Stimulated activated CD8-positive, alpha-beta memory T cell treated with anti-CD3 and anti-CD28 coated beads, Interleukin-7, amount 100 ng/mL, for 48 hours (primary cell): ENCODE data around the gene VPS37C.

Experiments
- DNase-seq, 2 donors: peaks; one replicate each; pipeline ENCODE4 v3.0.0-alpha.2; 2020; ENCODE audit warnings: low read depth in 1 of 2; ENCODE audit errors: extremely low read depth in 1 of 2

Gene VPS37C

DNA sequence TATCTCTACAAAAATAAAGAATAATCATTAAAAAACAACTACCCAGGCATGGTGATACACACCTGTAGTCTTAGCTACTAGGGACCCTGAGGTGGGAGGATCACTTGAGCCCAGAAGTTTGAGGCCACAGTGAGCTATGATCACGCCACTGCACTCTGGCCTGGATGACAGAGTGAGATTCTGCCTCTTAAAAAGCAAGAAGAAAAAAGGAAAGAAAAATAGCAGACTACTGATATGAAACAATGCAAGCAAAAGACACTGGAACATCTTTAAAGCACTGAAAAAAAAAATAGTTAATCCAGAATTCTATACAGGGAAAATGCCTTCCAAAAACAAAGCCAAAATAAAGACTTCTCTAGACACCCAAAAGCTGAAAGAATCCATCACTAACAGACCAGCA, 5.9 kb downstream of the VPS37C start:
- no peak for DNase-seq

DNA sequence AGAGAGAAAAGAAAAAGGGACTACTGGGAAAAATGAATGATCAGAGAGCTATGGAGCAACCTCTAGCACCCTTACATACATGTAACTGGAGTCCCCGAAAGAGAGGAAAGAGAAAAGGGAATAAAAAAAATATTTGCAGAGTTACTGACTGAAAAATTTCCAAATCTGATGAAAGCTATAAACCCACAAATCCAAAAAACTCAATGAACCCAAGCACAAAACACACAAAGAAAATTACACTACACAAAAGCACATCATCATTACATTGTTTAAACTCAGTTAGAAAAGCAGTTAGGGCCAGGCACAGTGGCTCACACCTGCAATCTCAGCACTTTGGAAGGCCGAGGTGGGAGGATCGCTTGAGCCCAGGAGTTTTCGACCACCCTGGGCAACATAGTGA, 6.7 kb downstream of the VPS37C start:
- no peak for DNase-seq

DNA sequence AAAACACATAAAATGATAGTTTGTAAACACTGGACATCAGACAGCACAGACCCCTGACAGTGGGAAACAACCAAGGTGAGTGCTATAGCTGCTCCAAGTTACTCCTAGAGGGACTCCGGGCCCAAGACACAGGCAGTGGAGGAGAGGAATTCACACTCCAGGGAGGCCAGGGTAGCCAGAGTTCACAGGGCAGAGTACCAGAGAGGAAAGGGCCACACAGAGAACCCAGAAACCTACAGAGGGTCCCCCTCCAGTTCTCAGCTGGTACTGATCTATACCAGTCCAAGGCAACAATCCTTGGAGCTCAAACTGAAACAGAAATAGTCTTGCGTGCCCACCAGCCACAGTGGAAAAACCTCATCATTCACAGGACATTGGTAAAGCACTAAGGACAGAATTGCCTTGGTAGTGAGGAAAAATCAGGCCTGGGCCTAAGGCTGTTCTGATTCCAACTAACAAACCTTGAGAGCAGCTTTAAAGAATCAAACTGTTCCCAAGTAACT, 7.6 kb downstream of the VPS37C start:
- no peak for DNase-seq

DNA sequence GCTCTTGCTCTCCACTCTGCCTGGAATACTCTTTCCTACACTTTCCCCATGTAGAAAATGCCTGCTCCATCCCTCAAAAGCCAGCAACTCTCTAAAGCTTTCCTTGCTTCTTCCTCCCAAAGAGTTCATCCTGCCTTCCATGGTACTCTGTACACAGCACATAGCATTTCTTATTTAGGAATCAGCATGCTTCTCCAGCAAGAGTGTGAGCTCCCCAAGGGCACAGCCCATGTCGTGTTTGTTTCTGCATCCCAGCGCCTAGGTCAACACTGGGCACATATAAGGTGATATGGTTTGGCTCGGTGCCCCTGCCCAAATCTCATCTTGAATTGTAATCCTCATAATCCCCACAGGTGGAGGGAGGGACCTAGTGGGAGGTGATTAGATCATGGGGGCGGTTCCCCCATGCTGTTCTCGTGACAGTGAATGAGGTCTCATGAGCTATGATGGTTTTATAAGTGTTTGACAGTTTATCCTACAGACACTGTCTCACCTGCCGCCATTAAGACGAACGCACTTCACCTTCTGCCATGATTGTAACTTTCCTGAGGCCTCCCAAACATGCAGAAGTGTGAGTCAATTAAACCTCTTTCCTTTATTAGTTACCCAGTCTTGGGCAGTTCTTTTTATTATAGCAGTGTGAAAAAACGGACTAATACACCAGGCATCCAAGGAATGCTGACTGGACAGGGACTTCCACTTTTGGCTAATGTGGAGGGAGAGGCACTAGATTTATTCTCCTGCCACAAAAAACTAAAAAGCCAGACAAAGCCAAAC, 8.2 kb downstream of the VPS37C start:
- DNase-seq: no peak

DNA sequence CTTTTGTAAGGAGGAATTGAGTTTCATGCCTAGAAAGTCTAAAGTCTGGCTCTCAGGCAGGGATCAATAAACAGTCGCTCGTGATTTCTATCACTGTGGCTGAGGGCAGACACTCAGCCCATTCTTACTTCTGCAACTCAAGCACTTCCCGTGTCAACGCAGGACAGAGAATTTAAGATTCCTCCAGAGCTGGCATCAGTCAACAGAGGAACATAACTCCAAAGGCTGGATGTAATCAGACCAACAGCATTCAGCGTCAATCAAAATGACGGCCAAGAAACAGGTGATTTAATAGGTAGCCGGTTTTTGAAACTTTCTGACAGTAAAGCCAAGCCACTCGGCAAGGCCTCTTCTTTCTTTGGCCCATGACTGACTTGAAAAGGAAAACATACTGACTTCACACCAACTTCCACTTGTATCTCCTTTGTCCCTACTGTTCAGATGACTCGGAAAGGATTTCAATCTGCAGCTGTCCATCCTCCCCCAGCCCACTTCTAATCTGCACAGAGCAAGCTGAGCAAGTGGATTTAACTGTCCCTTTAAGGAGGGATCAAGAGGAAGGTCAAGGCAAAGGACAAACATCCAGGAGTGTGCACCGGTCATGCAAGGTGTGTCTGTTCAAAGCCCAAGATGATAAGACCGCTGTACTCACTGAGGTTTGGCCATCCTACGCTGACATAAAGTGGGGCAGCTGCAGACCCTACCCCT, 9.5 kb downstream of the VPS37C start:
- DNase-seq: no peak

DNA sequence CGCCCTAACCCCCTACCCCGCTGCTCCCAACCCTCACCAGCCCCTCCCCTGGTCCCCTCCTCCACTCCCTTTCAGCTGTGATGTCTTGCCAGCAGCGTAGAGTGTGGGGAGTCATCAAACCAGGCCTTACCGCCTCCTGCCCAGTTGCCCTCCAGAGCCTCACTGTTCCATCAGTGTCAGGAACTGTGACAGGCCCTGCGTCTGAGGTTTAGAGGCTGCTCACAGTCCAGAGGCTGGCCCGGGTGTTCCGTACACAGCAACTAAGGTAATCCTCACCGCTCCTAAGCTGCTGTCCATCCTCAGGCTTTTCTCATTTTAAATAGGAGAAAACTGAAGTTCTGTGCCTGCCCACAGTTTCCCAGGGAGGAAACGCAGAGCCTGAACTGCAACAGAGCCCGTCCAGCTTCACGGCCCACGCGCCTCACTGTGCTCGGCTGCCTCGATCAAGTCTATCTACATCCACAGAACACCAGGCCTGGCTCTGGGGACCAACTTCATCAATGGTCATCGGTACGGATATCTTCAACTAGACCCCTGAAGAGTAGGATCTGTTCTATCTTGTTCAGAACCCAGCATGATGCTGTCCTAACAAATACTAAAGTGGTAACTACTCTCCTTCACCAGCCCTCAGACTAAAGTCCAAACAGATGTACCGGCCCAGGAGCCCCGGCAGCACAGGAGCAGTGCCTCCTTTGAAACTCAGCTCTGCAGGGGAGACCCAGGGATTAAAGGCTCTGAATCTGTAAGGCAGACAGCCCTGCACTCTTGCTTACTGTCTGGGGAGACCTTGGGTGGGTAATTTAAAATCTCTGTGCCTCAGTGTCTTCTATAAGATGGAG, 10.3 kb downstream of the VPS37C start:
- DNase-seq: no peak

DNA sequence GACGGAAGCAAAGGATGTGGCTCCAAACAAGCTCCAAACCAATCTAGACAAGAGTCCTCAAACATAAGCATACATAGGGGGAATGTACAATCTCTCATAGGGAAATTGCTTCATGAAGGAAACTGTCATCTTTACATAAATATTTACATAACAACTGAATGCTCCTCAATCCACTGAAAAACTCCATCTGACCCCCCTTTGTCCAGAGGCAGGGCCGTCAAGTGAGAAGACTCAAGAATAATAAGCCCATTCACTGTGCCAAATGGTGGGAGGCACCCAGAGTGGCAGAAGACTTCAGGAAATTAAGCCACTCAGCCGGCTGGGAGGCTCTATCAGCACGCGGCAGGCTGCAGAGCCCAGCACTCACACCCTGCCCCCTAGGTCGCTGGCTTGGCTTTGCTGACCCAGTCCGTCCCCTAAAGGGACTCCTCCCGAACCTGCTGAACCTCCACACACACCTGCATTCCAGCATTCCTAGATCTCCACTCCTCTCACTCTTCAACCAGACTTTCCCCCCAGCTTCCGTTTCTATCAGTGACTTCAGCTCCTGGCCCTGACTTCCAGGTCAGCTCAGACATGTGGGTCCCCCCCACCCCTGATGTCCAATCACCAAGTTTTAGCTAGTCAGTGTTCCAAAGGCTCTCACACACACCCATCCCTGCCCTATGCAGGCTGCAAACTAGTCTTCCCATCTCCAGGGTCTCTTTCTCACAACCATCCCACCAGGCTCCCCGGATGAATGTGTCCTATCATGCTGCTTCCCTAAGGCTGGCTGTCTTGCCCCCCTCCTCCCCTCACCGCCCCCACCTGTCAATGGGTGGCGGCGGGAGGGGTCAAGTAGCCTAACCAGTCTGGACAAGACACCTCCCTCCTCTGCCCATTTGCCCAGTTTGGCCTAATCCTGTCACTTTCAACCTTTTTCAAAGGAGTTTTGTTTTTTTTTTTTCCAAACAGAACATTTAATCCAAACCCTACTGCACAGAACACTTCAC, 11.3 kb downstream of the VPS37C start:
- DNase-seq: no peak

DNA sequence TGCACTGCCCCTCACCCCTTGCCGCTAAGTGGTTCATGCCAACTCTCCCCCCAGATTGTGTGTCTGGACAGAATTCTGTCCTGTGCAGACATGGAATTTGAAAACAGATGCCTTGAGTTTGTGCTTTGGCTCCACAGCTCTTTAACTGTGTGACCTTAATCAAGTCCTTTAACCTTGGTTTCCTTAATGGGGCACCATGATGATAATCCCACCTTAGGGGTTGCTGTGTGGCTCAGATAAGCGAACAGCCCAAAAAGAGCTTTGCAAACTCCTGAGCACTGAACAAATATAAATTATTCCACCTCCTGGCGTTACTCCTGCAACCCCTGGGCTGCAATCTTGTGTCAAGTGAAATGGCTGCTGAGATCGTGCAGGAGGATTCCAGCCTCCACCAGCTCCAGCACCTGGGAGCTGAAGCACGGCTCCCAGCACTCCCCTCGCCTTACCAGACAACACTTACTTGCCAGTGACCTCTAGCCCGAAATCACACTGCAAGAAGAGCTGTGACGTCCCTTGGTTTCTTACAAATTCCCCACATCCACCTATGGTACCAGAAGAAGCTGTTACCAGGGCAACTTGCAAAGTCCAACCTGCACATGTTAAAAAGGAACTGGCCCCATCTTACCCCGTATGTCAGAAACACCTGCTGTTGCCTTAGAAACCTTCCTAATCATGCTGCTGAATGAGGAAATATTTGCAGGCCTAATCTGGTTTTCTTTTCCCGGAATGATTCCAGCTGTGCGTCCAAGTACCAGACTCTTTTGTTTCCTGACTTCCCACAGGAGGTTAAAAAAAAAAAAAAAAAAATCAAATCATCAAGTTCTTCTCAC, 13.2 kb downstream of the VPS37C start:
- DNase-seq: no peak

DNA sequence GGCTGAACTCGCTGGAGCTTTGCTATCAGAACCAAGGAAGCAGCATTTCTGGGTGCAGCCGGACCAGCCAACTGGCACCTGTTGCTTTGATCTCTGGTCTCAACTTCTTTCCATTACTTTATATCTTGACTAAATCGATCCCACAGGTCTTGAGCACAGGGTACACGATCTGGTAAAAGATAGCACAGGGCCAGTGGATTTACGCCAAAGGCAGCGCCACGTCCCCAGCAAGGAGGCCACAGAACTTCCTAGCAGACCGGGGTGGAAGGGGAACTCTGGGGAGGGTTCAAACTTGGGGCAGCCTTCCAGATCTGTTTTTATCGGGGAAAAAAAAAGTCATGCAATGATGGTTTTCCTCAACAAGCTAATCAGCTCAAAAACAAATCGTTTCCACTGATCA, 14.0 kb downstream of the VPS37C start:
- no peak for DNase-seq

DNA sequence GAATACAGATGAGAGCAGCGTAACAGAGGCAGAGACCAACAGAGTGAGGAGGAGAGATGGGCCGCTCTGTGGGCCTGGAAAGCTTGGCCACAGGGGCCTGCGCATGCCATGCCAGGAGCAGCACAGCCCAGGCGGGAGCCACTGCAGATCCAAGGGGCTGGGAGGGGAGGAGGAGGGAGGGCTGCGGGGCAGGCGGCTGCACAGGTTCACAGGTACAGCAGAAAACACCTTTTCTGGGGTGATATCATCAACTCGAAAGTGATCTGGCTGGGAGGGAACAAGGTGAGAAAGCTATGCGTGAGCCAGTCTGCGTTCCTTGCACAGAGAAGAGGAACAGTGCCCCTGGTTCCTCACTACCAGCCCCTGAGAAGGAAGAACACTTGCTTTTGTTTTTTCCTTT, 14.8 kb downstream of the VPS37C start:
- no peak for DNase-seq

DNA sequence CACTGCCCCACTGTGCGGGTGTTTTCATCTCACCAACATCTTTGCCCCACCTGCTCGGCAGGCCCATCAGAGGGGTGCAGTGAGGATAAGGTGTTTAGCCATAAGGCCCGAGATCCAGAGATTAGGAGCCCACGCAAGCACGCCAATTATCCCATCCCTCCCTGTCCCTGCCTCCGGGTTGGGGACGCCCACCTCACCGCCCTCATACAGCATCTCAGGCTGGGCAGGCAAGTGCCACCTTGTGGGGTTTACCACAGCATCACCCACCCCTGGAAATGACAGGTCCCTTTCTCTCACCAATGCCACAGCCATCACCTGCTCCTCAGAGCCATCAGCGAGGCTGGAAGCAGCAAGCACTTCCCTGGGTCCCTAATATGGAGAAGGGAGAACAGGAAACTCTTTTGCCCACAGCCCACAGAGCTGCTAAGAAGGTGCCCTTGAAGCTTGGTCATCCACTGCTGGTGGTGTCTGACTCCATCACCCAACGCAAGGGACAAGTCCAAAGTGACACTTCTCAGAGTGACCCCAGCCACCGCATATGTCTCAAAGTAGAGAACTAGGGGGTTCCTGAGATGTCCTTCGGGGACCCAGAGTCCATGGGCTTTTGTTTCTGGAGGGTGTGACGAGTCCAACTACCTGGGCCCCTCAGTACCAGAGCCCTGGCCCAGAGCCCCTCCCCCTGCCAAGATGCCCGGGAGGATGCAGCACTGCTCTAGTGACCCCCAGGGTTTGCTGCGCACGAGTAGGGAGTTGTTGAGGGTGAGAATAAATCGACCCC, 15.8 kb downstream of the VPS37C start:
- DNase-seq: no peak

DNA sequence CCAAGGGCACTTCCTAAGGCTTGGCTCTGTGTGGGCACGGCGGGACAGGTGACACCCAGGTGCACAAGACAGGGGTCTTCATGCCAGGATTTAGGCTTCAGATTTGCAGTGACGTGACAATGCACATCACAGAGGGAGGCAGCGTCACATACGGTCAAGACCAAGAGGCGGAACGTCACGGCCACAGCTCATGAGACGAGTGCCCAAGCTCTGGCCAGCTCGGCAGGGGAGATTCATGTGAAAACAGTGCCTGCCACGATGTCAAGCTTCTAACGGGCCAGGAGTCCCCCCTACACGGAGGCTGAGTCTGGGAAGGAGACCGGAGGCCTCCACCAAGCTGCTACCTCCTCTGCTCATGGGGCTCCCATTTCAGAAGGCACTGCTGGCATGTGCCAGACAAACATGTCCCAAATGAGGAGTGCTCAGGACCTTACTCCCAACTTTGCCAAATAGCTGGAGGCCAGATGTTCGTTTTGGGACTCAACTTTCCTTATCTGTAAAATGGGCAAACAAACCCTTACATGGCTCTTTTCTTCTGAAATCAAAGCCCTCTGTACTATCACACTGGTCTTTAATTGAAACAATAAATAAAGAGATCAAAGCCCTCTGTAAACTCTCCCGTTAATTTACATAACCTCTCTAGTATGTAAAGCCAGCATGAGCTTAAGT, 16.6 kb downstream of the VPS37C start:
- DNase-seq: no peak

DNA sequence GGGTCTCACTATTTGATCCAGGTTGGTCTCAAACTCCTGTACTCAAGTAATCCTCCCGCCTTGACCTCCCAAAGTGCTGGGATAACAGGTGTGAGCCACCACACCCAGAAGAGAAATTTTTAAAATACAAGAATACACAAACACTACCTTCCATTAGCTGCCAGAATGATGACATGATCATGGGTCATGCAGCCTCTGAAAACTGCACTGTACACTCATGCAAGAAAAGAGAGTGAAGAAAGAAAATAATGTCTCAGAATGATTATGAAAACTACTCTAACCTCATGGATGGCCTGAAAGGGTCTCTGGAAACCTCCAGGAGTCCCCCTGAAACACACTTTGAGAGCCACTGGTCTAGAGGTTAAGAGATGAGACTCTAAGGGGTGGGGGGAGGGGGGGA, 18.8 kb downstream of the VPS37C start:
- DNase-seq: no peak

DNA sequence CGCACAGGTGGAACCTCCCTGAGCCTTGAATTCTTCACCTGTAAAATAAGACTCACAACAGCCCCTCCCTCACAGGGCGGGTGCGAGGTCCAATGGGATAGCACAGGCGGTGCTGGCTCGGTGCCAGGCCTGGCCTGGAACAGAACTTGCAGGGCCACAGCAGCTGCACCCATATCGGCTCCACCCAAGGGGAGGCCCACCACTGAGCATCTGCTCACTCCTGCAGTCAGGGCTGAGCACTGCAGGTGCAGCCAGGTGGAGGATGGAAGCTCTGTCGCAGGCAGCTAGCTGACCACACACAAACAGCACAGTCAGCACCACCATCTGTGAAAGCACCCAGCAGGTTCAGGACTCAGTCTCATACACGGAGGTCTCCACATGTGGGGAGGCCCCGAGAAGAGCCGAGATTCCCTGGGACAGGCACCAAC, 19.6 kb downstream of the VPS37C start:
- no peak for DNase-seq

DNA sequence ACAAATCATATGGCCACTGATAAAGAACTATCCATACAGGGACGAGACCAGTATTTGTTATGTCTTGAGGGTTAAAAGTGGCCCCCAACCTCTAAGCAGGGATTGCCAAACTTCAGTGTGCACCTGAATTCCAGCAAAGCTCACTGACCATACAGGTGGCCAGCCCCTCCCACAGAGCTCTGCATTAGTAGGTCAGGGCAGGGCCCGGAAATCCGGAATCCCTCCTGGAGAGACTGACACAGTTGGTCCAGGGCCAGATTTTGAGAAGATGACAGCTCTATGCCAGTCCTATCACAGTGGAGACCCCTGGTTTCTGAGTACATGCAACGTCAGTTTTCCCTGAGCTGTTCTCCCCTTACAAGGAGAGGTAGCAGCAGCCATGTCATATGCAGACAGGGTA, 20.8 kb downstream of the VPS37C start:
- no peak for DNase-seq

DNA sequence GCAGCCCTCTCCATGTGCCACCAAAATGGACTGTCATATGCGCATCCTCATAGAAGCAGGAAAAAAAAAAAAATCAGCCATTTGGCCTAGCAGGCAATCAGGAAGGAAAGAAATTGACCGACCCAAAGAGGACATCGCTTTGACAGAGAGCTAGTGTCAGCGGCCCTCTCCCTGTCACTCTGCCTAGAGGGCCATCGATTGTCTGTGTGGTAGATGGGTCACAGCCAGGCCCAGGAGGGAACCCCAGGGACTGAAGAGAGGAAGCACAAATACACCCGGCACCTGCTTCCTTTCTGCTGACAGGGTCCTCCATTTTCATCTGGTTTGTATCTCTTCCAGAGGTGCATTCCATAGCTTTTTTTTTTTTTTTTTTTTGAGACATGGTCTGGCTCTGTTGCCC, 21.8 kb downstream of the VPS37C start:
- no peak for DNase-seq

DNA sequence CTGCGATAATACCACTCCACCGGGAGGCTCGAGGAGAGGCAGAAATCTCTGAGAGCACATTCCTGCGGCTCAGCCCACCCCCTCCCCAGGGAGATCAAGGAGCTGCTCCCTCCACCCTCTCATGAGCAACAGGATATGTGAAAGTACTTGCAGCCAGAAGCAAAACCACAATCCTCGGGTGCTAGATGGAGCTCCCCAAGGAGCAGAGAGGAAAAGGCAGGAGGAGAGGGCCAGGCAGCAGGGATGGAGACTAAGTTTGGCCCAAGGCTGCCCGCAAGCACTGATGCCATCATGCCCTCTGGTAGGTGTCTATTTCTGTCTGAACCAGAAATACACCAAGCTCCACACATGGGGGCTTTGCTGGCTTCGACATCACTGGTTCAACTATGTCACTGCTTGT, 22.3 kb downstream of the VPS37C start:
- DNase-seq: no peak

DNA sequence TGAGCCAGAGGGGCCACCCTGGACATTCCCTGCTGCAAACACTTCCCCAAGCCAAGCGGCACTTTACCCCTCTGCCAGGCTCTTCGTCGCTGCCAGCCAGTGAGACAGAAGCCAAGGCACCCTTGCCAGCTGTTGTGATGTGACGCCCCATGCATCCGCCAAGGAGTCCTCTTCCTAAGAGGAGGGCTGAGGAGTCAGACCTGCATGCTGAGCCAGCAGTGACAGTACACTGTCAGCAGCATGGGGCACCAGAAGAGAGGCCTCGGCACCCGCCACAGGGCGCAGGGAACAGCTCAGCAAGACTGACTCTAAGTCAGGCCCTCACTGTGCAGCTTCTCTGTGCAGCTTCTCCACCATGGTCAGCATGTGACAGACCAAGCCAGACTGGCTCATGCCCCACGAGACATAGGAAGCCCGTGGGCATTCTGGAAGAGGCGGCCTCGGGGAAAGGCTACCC, 26.4 kb downstream of the VPS37C start:
- no peak for DNase-seq
